Aorta (tissue), 5 donors: ENCODE measurements around the gene SFT2D2. TPM values are rescaled to one million over a fixed set of nuclear protein-coding genes. Genes with fewer than 3 reads are reported as not detected.

Experiments
- ATAC-seq: fragments of 200-7000 bp; cut with Tn5 transposase; one replicate; pipeline ENCODE4 v1.9.1; 2022; ENCODE audit warnings: moderate library complexity; ENCODE audit not compliant: low FRiP score
- DNase-seq, 2 donors: peaks; one replicate each; pipeline ENCODE4 v3.0.0-alpha.2; 2020
- H3K27ac ChIP-seq, 2 donors: one replicate each; pipeline ENCODE4 v1.5.1; 2013; ENCODE audit warnings: low read length in 2 of 2, mild to moderate bottlenecking in 2 of 2, moderate library complexity in 2 of 2, control low read depth in 1 of 2, inconsistent platforms in 1 of 2, low read depth in 1 of 2
- H3K27me3 ChIP-seq, 2 donors: one replicate each; pipeline ENCODE4 v1.6.1; 2013; ENCODE audit warnings: control low read depth in 1 of 2, low read length in 1 of 2, mild to moderate bottlenecking in 1 of 2, moderate library complexity in 1 of 2; ENCODE audit not compliant: insufficient read depth in 2 of 2, control insufficient read depth in 1 of 2
- H3K36me3 ChIP-seq, 2 donors: one replicate each; pipeline ENCODE4 v1.6.1; 2013; ENCODE audit warnings: control low read depth in 1 of 2, low read length in 1 of 2, mild to moderate bottlenecking in 1 of 2; ENCODE audit not compliant: insufficient read depth in 2 of 2, control insufficient read depth in 1 of 2
- H3K4me1 ChIP-seq, 2 donors: one replicate each; pipeline ENCODE4 v1.6.1; 2013; ENCODE audit warnings: low read length in 2 of 2, control low read depth in 1 of 2, mild to moderate bottlenecking in 1 of 2, moderate library complexity in 1 of 2; ENCODE audit not compliant: insufficient read depth in 2 of 2, control insufficient read depth in 1 of 2
- H3K4me3 ChIP-seq, 2 donors: one replicate each; pipeline ENCODE4 v1.5.1; 2013; ENCODE audit warnings: low read length in 2 of 2, control low read depth in 1 of 2, mild to moderate bottlenecking in 1 of 2
- H3K9me3 ChIP-seq: one replicate; pipeline ENCODE4 v1.6.1; 2013; ENCODE audit warnings: mild to moderate bottlenecking, low read length; ENCODE audit not compliant: control insufficient read depth
- WGBS, 2 donors: extraction: QIAGEN DNeasy Blood & Tissue Kit; methylation state at CpG; one replicate each; pipeline ENCODE4 v1.1.7; 2013; 5-methylcytosine and 5-hydroxymethylcytosine counted together
- intact Hi-C, 2 donors: fragments of 100-400 bp; cut with DNase I; formaldehyde crosslinking; loops; one replicate each; pipeline versions ENCODE4 v1.14.2 to v1.15.0; 2022
- polyA plus RNA-seq, 2 donors: library from polyadenylated mRNA; stranded (reverse); fragments of 200-250 nt; gene quantifications; one replicate each; pipeline ENCODE4 v1.2.3, GENCODE V29; 2013
- total RNA-seq, 2 donors: library from RNA; stranded (reverse); fragmentation: NEBNext Ultra II Directional; extraction: Animal tissue kit (Norgen Biotek cat#: 25700); gene quantifications; one replicate each; pipeline ENCODE4 v1.2.1, GENCODE V29; 2021
- donor health status: healthy with polysubstance abuse.
- donor health status: Bipolar disorder and iron deficiency.
- donor health status: DM: no; HTN: no; CAD: no.
- donor health status: DM: no; HTN: no; CAD: no.
- donor health status: DM: yes; HTN: yes; CAD: no.

Gene SFT2D2
- total and polyA plus RNA-seq, 4 donors, result 5.3 to 107 (median 53.0) TPM

DNA sequence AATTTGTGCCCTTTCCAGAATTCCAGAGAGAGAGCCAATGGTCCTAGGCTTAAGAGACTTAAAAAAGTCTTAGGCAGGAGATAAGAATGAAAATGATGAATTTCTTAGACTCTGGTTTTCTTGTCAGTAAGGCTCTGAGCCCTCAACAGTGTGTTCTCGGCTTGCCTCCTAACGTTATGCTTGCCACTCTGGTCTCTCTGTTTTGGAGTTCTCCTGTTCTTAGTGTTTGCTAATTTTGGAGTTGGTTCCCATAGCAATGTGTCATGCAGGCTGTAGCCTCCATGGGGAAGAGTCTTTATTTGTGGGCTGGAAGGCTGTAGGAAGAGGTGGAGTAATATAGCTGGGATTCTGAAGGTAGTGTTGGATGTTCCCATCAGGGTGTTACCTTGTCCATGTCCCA lies 74.8 kb downstream of the SFT2D2 start:
- DNase-seq, result no peak
- Histone ChIP-seq H3K4me1 (no peaks in the 10 kb centered on the region), H3K9me3 (no peaks in the 10 kb centered on the region), H3K27me3 (no peaks in the 10 kb centered on the region), H3K27ac (no peak overlapping the region), H3K4me3 (no peak overlapping the region), H3K36me3 (peaks cover 0 to 2% of the 10 kb centered on the region in 2 donors)
- no peak for ATAC-seq
- 8 to 27% methylated on average over 2 of the region's 2 CpGs for WGBS, 2 donors
- intact Hi-C loops, result no loop called here

DNA sequence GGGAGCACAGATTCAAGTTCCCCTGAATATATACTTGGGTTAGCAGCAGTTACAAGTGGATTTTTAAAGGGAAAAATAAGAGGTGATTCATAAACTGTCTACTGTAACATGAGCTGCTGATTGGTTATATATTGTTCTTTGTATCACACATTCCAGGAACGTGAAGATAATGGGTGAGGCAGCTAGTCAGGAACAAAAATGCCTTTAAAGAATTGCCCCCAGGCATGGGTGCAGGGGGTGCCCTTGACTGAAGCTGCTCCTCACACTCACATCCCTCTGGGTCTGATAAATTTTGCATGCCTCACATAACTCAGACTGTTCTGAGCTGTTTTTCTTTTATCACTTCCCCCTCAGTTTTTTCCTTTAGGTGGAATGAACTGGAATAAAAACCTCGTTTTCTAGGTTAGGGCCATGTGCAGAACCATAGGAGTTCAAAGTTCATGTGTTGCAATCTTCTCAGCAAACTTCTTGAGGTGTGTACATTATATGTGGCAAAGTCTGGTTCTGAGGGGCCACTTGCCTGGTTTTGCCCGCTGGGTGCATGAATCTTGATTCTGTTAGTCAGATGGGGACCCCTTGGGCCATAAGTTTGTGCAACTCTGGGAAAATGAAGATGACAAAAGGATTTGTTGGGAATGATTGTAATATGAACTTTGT lies 76.0 kb downstream of the SFT2D2 start:
- intact Hi-C loops, result no loop called here

More for the DNA sequence above, 76.0 kb downstream of the SFT2D2 start:
- peaks cover 0 to 2% of the 10 kb centered on the region in 2 donors for H3K36me3 ChIP-seq
- DNase-seq (no peak), ATAC-seq (no peak)
- H3K4me3 ChIP-seq, result no peak overlapping the region
- H3K27ac ChIP-seq, result no peak overlapping the region
- no peaks in the 10 kb centered on the region for H3K27me3 ChIP-seq
- no peaks in the 10 kb centered on the region for H3K4me1 ChIP-seq
- no peaks in the 10 kb centered on the region for H3K9me3 ChIP-seq
- 61 to 64% methylated on average over 3 of the region's 3 CpGs for WGBS, 2 donors

Other genes starting within 250 kb of the SFT2D2 start
- gene GPR161, start 89.1 kb upstream of the SFT2D2 start, total RNA-seq, result 10 to 100 TPM; 14.4 to 19.8 TPM
- gene GPR161, start 89.1 kb upstream of the SFT2D2 start, polyA plus RNA-seq, result 10 to 100 TPM in 1 of 2 donors, 1 to 10 TPM in 1; 6.0 to 13.1 TPM
- gene TIPRL, start 47.0 kb upstream of the SFT2D2 start, total RNA-seq, result 10 to 100 TPM; 25.1 to 28.9 TPM
- gene TIPRL, start 47.0 kb upstream of the SFT2D2 start, polyA plus RNA-seq, result 10 to 100 TPM; 14.3 to 19.7 TPM
- gene TBX19, start 54.9 kb downstream of the SFT2D2 start, total RNA-seq, result 1 to 10 TPM; 4.1 to 8.8 TPM
- 1 to 10 TPM in 1 of 2 donors, under 1 TPM in 1; 0.50 to 5.6 TPM for gene TBX19, start 54.9 kb downstream of the SFT2D2 start, polyA plus RNA-seq